AG04450 (cell line): ENCODE data around the gene SCUBE1. TPM values are rescaled to one million over a fixed set of nuclear protein-coding genes. Genes with fewer than 3 reads are reported as not detected.
A peak's percentile ranks its signal among the peaks of the same experiment; 100 is the strongest.

Source experiments
- CTCF ChIA-PET: fragments of 300-600, 350-600 bp; formaldehyde crosslinking; extraction: SDS; loops from one replicate; lab custom pipeline; 2022; ENCODE audit warnings: antibody characterized with exemption, inconsistent platforms; lab: Charles Lee
- POLR2A ChIA-PET: fragments of 350-600 bp; formaldehyde crosslinking; extraction: SDS; loops from one replicate; lab custom pipeline; 2021; ENCODE audit warnings: antibody characterized with exemption, inconsistent platforms; lab: Yijun Ruan, JAX
- DNase-seq: peaks from one replicate; pipeline ENCODE4 v3.0.0-alpha.2; 2011; ENCODE audit warnings: low read depth, low spot score
- H3K27ac ChIP-seq: one replicate; pipeline ENCODE4 v1.5.1; 2012; ENCODE audit warnings: low read depth, low read length, control low read depth
- H3K27me3 ChIP-seq: one replicate; pipeline ENCODE4 v1.6.0; 2012; ENCODE audit warnings: low read length; ENCODE audit not compliant: control insufficient read depth, insufficient read depth
- H3K4me3 ChIP-seq: 2 replicates; pipeline ENCODE4 v1.5.1; 2011; ENCODE audit warnings: mild to moderate bottlenecking, low read depth, low read length, control low read depth
- H3K9me3 ChIP-seq: 2 replicates; pipeline ENCODE4 v1.5.1; 2012; ENCODE audit warnings: low read length; ENCODE audit not compliant: control insufficient read depth, insufficient read depth
- CTCF ChIP-seq: IDR thresholded peaks from 2 replicates; pipeline ENCODE4 v1.5.1; 2011; ENCODE audit warnings: low read depth, low read length, control low read depth, inconsistent platforms
- polyA plus RNA-seq: library from polyadenylated mRNA; depleted of rRNA; stranded (reverse); fragments of >200 nt; gene quantifications from 2 replicates; pipeline ENCODE4 v1.2.3, GENCODE V29; 2011

The SCUBE1 gene
- polyA plus RNA-seq, 1 experiment, result not detected

GRCh38 chr22:43163241-43163795, 179.9 kb downstream of the SCUBE1 start:
- TF ChIP-seq CTCF, result no peak
- H3K9me3 ChIP-seq, result no peaks in the 10 kb centered on the region
- H3K27ac ChIP-seq, result no peak overlapping the region
- ChIA-PET POLR2A (interaction anchor here (1.0 kb wide), 1 partner anchor 9 kb away, joined by 9 read pairs; no protein-coding TSS in a partner anchor), CTCF (interaction anchor here (1.2 kb wide), 1 partner anchor 24 kb away, joined by 4 read pairs; no protein-coding TSS in a partner anchor)
- DNase-seq, result no peak
- H3K4me3 ChIP-seq, result no peak overlapping the region
- H3K27me3 ChIP-seq, result no peaks in the 10 kb centered on the region

GRCh38 chr22:43162412-43163150, 180.6 kb downstream of the SCUBE1 start:
- Histone ChIP-seq H3K4me3 (no peak overlapping the region), H3K27me3 (no peaks in the 10 kb centered on the region), H3K27ac (no peak overlapping the region), H3K9me3 (no peaks in the 10 kb centered on the region)
- no peak for TF ChIP-seq CTCF
- no peak for DNase-seq
- CTCF ChIA-PET, result no interaction called here
- POLR2A ChIA-PET, result interaction anchor here (0.7 kb wide), 1 partner anchor 489 kb away, joined by 3 read pairs; no protein-coding TSS in a partner anchor

- Histone ChIP-seq H3K27me3 (no peaks in the 10 kb centered on the region), H3K9me3 (no peaks in the 10 kb centered on the region), H3K4me3 (no peak overlapping the region), H3K27ac (no peak overlapping the region)
- no peak for DNase-seq
- ChIA-PET CTCF (no interaction called here), POLR2A (interaction anchor here (0.6 kb wide), 1 partner anchor 48 kb away, joined by 13 read pairs; no protein-coding TSS in a partner anchor)
- TF ChIP-seq CTCF, result no peak
Observed at GRCh38 chr22:43160497-43161126, 182.6 kb downstream of the SCUBE1 start.

GRCh38 chr22:43159484-43160178, 183.5 kb downstream of the SCUBE1 start:
- ChIA-PET CTCF (interaction anchor here (0.6 to 0.8 kb wide), 2 partner anchors 32 to 35 kb away, joined by 3 read pairs; no protein-coding TSS in a partner anchor), POLR2A (interaction anchor here (0.6 kb wide), 1 partner anchor 47 kb away, joined by 13 read pairs; no protein-coding TSS in a partner anchor)
- DNase-seq, result no peak
- no peak overlapping the region for H3K27ac ChIP-seq
- H3K4me3 ChIP-seq, result no peak overlapping the region
- TF ChIP-seq CTCF, result peak; percentile 17; the same call in 1 of the 2 replicates
- H3K9me3 ChIP-seq, result no peaks in the 10 kb centered on the region
- no peaks in the 10 kb centered on the region for H3K27me3 ChIP-seq
